SK-N-SH treated with all-trans-retinoic acid at 6 μM for 48 hours (cell line): ENCODE results near the gene PTPN1.

Source experiments
- ARNTL ChIP-seq: fragments of 450-650 bp; formaldehyde crosslinking; IDR thresholded peaks from 2 replicates; pipeline ENCODE4 v1.5.0; 2020; ENCODE audit warnings: low read depth, mild to moderate bottlenecking, moderate library complexity, borderline replicate concordance
- CREB5 ChIP-seq: fragments of 250-450 bp; sonication (Bioruptor Pico); IDR thresholded peaks from 2 replicates; pipeline ENCODE4 v1.5.1; 2020; ENCODE audit warnings: low read depth, mild to moderate bottlenecking, moderate library complexity
- CSRNP3 ChIP-seq: fragments of 250-450 bp; sonication (Bioruptor Pico); IDR thresholded peaks from 2 replicates; pipeline ENCODE4 v1.5.1; 2021; ENCODE audit warnings: mild to moderate bottlenecking, moderate library complexity
- PATZ1 ChIP-seq: fragments of 250-450 bp; sonication (Bioruptor Pico); IDR thresholded peaks from 2 replicates; pipeline ENCODE4 v1.8.0; 2020; ENCODE audit warnings: mild to moderate bottlenecking, moderate library complexity, borderline replicate concordance
- PPARA ChIP-seq: fragments of 250-450 bp; sonication (Bioruptor Pico); IDR thresholded peaks from 2 replicates; pipeline ENCODE4 v1.5.0; 2020; ENCODE audit warnings: mild to moderate bottlenecking, borderline replicate concordance
- RARB ChIP-seq: fragments of 250-450 bp; sonication (Bioruptor Pico); IDR thresholded peaks from 2 replicates; pipeline ENCODE4 v1.8.0; 2021; ENCODE audit warnings: mild to moderate bottlenecking, moderate library complexity
- TOX ChIP-seq: fragments of 250-450 bp; sonication (Bioruptor Pico); IDR thresholded peaks from 2 replicates; pipeline ENCODE4 v1.8.0; 2021; ENCODE audit warnings: mild to moderate bottlenecking, moderate library complexity, borderline replicate concordance
- ZC3H10 ChIP-seq: fragments of 250-450 bp; sonication (Bioruptor Pico); IDR thresholded peaks from 2 replicates; pipeline ENCODE4 v1.5.1; 2021; ENCODE audit warnings: mild to moderate bottlenecking, moderate library complexity
- ZFP3 ChIP-seq: fragments of 250-450 bp; sonication (Bioruptor Pico); IDR thresholded peaks from 2 replicates; pipeline ENCODE4 v1.5.0; 2020; ENCODE audit warnings: mild to moderate bottlenecking, moderate library complexity
- ZFP30 ChIP-seq: fragments of 450-650 bp; formaldehyde crosslinking; IDR thresholded peaks from 2 replicates; pipeline ENCODE4 v1.5.0; 2022; ENCODE audit warnings: mild to moderate bottlenecking, moderate library complexity
- ZNF70 ChIP-seq: fragments of 450-650 bp; formaldehyde crosslinking; IDR thresholded peaks from 2 replicates; pipeline ENCODE4 v1.5.0; 2020; ENCODE audit warnings: mild to moderate bottlenecking, moderate library complexity

- TF ChIP-seq ZC3H10 (no peak), CSRNP3 (CRISPR knock-in tag) (no peak), ZFP30 (no peak), RARB (CRISPR knock-in tag) (no peak), CREB5 (no peak), TOX (CRISPR knock-in tag) (no peak), PATZ1 (no peak), ZNF70 (no peak), ZFP3 (CRISPR knock-in tag) (no peak), ARNTL (no peak), PPARA (no peak)
Observed at GRCh38 chr20:50597406-50597969, 87.3 kb downstream of the PTPN1 start.
